Fibroblast of pulmonary artery (primary cell): Measurements from ENCODE around the gene FCRL2.

ENCODE experiments used
- DNase-seq: peaks from one replicate; pipeline ENCODE4 v3.0.0-alpha.2; 2010; ENCODE audit warnings: low read depth
- H3K4me3 ChIP-seq: replicated peaks from 2 replicates; pipeline ENCODE4 v1.5.1; 2011; ENCODE audit warnings: low read depth, mild to moderate bottlenecking, control low read depth, low read length, moderate library complexity
- CTCF ChIP-seq: IDR thresholded peaks from 2 replicates; pipeline ENCODE4 v1.5.1; 2011; ENCODE audit warnings: mild to moderate bottlenecking, control low read depth, low read length, inconsistent platforms; ENCODE audit errors: missing control alignments

FCRL2 gene

DNA sequence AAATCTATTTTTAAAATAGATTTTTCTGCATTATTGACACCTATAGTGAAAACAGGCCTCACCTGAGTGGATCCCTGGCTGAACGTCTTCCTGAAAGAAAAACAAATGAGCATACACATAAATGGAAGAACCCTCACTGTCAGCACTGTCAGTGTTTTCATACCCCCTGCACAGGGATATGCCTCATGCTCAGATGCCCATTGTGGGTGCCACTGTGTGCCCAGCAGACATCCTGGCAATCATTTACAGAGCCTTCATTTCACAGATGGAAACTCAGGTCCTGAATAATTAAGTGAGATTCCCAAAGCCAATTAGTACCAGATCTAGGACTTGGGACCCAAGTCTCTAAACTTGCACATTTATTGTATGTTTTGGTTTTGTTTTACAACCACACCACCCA lies 23.1 kb upstream of the FCRL2 start:
- DNase-seq, result no peak
- no peak overlapping the region for H3K4me3 ChIP-seq
- no peak for TF ChIP-seq CTCF

DNA sequence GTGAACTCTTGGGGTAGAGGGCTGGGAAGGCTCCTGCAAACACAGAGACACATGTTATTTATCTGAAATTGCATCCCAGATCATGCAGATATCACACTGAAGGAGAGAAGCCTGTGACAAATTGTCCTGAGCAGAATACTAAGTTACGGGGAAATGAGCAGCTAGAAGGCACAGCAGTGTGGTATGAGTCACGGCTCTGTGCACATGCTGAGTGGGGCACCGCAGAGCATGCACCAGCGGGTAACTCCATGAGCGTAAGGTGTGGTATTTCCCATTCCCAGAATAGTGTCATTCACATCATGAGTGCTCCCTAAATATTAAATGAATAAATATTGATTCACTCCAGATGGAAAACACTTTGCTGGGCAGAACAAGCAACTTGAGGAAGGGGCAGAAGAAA lies 21.3 kb upstream of the FCRL2 start:
- no peak for TF ChIP-seq CTCF
- no peak for DNase-seq
- no peak overlapping the region for H3K4me3 ChIP-seq

GRCh38 chr1:157785248-157785647 lies 8.3 kb upstream of the FCRL2 start:
- no peak for DNase-seq
- no peak for TF ChIP-seq CTCF
- no peak overlapping the region for H3K4me3 ChIP-seq

GRCh38 chr1:157784801-157785200 lies 7.9 kb upstream of the FCRL2 start:
- no peak overlapping the region for H3K4me3 ChIP-seq
- DNase-seq, result no peak
- no peak for TF ChIP-seq CTCF

- no peak overlapping the region for H3K4me3 ChIP-seq
- no peak for DNase-seq
- TF ChIP-seq CTCF, result no peak
These were observed 6.0 kb upstream of the FCRL2 start for GRCh38 chr1:157782931-157783330.

DNA sequence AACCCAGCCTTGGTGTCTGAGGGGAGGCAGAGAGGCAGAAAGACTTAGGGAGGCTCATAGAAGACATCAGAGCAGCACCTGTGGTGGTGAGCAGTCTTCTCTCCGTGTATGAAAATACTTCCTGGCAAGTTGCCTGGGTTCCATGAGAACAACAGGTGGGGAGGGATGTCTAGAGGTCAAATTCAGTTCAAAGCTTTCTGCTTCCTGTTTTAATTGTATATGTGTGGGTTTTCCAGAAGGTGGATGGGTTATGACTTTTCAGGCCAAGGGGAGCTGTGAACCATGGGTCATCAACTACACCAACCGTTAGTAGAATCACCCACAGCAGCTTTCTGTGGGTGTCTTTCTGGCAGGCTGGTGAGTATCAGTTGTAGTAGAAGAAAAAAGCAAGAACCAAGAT lies 4.1 kb upstream of the FCRL2 start:
- H3K4me3 ChIP-seq, result no peak overlapping the region
- no peak for TF ChIP-seq CTCF
- DNase-seq, result no peak

DNA sequence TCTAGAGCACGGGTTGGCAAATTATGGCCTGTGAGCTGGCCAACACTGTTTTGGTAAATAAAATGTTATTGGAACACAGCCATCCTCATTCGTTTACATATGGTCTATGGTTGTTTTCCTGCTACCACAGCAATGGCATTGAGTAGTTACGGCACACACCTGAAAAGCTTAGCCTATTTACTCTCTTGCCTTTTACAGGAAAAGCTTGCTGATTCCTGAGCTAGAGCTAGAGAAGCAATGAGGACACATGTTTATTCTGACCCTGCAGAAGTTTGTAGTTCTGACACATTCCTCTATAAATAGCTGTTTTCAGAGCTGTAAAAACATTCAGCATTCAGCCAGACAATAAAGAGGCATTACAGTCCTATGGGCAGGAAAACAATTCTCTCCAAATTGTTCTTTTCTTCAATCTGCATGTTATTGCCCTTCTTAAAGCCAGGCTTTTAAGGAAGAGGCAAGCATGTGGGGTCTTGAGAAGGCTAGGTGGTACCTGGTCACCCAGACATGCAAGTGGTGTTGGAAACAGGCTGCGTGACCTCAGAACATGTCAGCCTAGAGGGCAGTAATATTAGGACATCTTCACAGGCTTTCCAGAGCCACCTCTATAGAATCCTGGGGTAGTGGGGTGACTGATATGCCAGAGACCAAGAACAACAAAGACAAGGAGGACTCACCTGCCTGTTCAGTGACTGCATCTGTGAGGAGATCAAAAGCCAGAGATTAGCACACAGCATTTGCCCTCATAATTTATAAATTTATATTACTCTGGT lies 1.6 kb downstream of the FCRL2 start:
- DNase-seq, result no peak
- no peak overlapping the region for H3K4me3 ChIP-seq
- TF ChIP-seq CTCF, result no peak
